Esophagus squamous epithelium (tissue), 4 donors: ENCODE results near the gene SNRK.

Experiments
- CTCF ChIP-seq, 6 experiments: fragments of 450-650 bp in 4 of 6; fragments of 200-600 bp in 2 of 6; sonication (generic) in 2 of 6; IDR thresholded peaks; one replicate each; pipeline ENCODE4 v1.5.1; 2016 to 2019; ENCODE audit warnings: antibody characterized with exemption in 6 of 6, mild to moderate bottlenecking in 4 of 6, moderate library complexity in 4 of 6
- POLR2A ChIP-seq, 4 donors: fragments of 450-650 bp; IDR thresholded peaks; one replicate each; pipeline ENCODE4 v1.6.1; 2017; ENCODE audit warnings: antibody characterized with exemption in 4 of 4, mild to moderate bottlenecking in 4 of 4, moderate library complexity in 3 of 4

- TF ChIP-seq CTCF (IDR thresholded peaks at IDR 0.05) (no peak), POLR2A (IDR thresholded peaks at IDR 0.05) (no peak)
These were observed 5.3 kb upstream of the SNRK start for GRCh38 chr3:43281020-43281419.
